Measurements from ENCODE around the gene CIAPIN1.
A peak's percentile ranks its signal among the peaks of the same experiment; 100 is the strongest.

The CIAPIN1 gene

DNA sequence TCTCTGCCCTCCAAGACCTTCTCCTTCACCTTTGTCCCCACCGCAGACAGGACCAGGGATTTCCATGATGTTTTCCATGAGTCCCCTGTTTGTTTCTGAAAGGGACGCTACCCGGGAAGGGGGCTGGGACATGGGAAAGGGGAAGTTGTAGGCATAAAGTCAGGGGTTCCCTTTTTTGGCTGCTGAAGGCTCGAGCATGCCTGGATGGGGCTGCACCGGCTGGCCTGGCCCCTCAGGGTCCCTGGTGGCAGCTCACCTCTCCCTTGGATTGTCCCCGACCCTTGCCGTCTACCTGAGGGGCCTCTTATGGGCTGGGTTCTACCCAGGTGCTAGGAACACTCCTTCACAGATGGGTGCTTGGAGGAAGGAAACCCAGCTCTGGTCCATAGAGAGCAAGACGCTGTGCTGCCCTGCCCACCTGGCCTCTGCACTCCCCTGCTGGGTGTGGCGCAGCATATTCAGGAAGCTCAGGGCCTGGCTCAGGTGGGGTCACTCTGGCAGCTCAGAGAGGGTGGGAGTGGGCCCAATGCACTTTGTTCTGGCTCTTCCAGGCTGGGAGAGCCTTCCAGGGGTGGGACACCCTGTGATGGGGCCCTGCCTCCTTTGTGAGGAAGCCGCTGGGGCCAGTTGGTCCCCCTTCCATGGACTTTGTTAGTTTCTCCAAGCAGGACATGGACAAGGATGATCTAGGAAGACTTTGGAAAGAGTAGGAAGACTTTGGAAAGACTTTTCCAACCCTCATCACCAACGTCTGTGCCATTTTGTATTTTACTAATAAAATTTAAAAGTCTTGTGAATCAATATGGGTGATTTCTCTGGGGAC is 62.7 kb downstream of the CIAPIN1 start:
- Histone ChIP-seq H3K79me2 (ENCODE audit: insufficient read depth, low read length) (no peaks in the 10 kb centered on the region), H3K27ac (ENCODE audit: low read length) (no peak overlapping the region), H3K9me3 (ENCODE audit: insufficient read depth, low read length, severe bottlenecking) (no peaks in the 10 kb centered on the region), H3K4me1 (ENCODE audit: insufficient read depth, low read length) (no peaks in the 10 kb centered on the region), H2AFZ (ENCODE audit: low read depth, low read length) (no peak overlapping the region), H4K20me1 (ENCODE audit: insufficient read depth, low read length) (no peaks in the 10 kb centered on the region), H3K4me2 (ENCODE audit: insufficient read depth, low read length) (no peak overlapping the region), H3K36me3 (ENCODE audit: insufficient read depth, low read length) (no peaks in the 10 kb centered on the region), H3K27me3 (ENCODE audit: insufficient read depth, low read length, poor library complexity) (no peaks in the 10 kb centered on the region), H3K9ac (ENCODE audit: low read depth, low read length) (no peak overlapping the region), H3K4me3 (ENCODE audit: low read depth in 1 of 2, low read length in 2 of 2) (no peak overlapping the region)
- no peak for TF ChIP-seq EZH2 (IDR thresholded peaks at IDR 0.05; ENCODE audit: borderline replicate concordance, low read depth, low read length, severe bottlenecking)
- TF ChIP-seq, protein P1, sequence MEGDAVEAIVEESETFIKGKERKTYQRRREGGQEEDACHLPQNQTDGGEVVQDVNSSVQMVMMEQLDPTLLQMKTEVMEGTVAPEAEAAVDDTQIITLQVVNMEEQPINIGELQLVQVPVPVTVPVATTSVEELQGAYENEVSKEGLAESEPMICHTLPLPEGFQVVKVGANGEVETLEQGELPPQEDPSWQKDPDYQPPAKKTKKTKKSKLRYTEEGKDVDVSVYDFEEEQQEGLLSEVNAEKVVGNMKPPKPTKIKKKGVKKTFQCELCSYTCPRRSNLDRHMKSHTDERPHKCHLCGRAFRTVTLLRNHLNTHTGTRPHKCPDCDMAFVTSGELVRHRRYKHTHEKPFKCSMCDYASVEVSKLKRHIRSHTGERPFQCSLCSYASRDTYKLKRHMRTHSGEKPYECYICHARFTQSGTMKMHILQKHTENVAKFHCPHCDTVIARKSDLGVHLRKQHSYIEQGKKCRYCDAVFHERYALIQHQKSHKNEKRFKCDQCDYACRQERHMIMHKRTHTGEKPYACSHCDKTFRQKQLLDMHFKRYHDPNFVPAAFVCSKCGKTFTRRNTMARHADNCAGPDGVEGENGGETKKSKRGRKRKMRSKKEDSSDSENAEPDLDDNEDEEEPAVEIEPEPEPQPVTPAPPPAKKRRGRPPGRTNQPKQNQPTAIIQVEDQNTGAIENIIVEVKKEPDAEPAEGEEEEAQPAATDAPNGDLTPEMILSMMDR (IDR thresholded peaks at IDR 0.05; ENCODE audit: borderline replicate concordance, extremely low read depth, low read length, poor library complexity, severe bottlenecking): no peak
- no peak for DNase-seq
- no peak for ATAC-seq (ENCODE audit: insufficient read depth, low read depth)

DNA sequence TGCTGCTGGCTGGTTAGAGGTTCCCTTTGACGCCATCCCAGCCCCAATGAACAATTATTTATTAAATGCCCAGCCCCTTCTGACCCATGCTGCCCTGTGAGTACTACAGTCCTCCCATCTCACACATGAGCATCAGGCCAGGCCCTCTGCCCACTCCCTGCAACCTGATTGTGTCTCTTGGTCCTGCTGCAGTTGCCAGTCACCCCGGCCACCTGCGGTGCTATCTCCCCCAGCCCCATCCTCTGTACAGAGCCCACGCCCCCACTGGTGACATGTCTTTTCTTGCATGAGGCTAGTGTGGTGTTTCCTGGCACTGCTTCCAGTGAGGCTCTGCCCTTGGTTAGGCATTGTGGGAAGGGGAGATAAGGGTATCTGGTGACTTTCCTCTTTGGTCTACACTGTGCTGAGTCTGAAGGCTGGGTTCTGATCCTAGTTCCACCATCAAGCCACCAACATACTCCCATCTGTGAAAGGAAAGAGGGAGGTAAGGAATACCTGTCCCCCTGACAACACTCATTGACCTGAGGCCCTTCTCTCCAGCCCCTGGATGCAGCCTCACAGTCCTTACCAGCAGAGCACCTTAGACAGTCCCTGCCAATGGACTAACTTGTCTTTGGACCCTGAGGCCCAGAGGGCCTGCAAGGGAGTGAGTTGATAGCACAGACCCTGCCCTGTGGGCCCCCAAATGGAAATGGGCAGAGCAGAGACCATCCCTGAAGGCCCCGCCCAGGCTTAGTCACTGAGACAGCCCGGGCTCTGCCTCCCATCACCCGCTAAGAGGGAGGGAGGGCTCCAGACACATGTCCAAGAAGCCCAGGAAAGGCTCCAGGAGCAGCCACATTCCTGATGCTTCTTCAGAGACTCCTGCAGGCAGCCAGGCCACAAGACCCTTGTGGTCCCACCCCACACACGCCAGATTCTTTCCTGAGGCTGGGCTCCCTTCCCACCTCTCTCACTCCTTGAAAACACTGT is 63.6 kb downstream of the CIAPIN1 start:
- DNase-seq (no peak), ATAC-seq (ENCODE audit: insufficient read depth, low read depth) (no peak)
- TF ChIP-seq, protein P1 (IDR thresholded peaks at IDR 0.05; ENCODE audit: borderline replicate concordance, extremely low read depth, low read length, poor library complexity, severe bottlenecking): no peak
- TF ChIP-seq EZH2 (IDR thresholded peaks at IDR 0.05; ENCODE audit: borderline replicate concordance, low read depth, low read length, severe bottlenecking): no peak
- H3K4me2 ChIP-seq (ENCODE audit: insufficient read depth, low read length): no peak overlapping the region
- H3K79me2 ChIP-seq (ENCODE audit: insufficient read depth, low read length): no peaks in the 10 kb centered on the region
- H4K20me1 ChIP-seq (ENCODE audit: insufficient read depth, low read length): no peaks in the 10 kb centered on the region
- H3K27ac ChIP-seq (ENCODE audit: low read length): no peak overlapping the region
- no peak overlapping the region for H3K4me3 ChIP-seq (ENCODE audit: low read depth in 1 of 2, low read length in 2 of 2)
- H3K9me3 ChIP-seq (ENCODE audit: insufficient read depth, low read length, severe bottlenecking): no peaks in the 10 kb centered on the region
- no peaks in the 10 kb centered on the region for H3K27me3 ChIP-seq (ENCODE audit: insufficient read depth, low read length, poor library complexity)
- H3K36me3 ChIP-seq (ENCODE audit: insufficient read depth, low read length): no peaks in the 10 kb centered on the region
- H2AFZ ChIP-seq (ENCODE audit: low read depth, low read length): no peak overlapping the region
- no peaks in the 10 kb centered on the region for H3K4me1 ChIP-seq (ENCODE audit: insufficient read depth, low read length)
- no peak overlapping the region for H3K9ac ChIP-seq (ENCODE audit: low read depth, low read length)

DNA sequence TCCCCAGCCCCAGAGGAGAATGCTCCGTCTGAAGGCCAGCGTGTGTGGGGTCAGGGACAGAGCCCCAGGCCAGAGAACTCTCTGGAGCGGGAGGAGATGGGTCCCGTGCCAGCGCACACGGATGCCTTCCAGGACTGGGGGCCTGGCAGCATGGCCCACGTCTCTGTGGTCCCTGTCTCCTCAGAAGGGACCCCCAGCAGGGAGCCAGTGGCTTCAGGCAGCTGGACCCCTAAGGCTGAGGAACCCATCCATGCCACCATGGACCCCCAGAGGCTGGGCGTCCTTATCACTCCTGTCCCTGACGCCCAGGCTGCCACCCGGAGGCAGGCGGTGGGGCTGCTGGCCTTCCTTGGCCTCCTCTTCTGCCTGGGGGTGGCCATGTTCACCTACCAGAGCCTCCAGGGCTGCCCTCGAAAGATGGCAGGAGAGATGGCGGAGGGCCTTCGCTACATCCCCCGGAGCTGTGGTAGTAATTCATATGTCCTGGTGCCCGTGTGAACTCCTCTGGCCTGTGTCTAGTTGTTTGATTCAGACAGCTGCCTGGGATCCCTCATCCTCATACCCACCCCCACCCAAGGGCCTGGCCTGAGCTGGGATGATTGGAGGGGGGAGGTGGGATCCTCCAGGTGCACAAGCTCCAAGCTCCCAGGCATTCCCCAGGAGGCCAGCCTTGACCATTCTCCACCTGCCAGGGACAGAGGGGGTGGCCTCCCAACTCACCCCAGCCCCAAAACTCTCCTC is 64.5 kb downstream of the CIAPIN1 start:
- H3K4me2 ChIP-seq (ENCODE audit: insufficient read depth, low read length): no peak overlapping the region
- H3K9ac ChIP-seq (ENCODE audit: low read depth, low read length): no peak overlapping the region
- H3K4me3 ChIP-seq (ENCODE audit: low read depth in 1 of 2, low read length in 2 of 2): no peak overlapping the region
- no peak overlapping the region for H2AFZ ChIP-seq (ENCODE audit: low read depth, low read length)
- no peaks in the 10 kb centered on the region for H4K20me1 ChIP-seq (ENCODE audit: insufficient read depth, low read length)
- no peaks in the 10 kb centered on the region for H3K4me1 ChIP-seq (ENCODE audit: insufficient read depth, low read length)
- TF ChIP-seq EZH2 (IDR thresholded peaks at IDR 0.05; ENCODE audit: borderline replicate concordance, low read depth, low read length, severe bottlenecking): no peak
- TF ChIP-seq, protein P1 (IDR thresholded peaks at IDR 0.05; ENCODE audit: borderline replicate concordance, extremely low read depth, low read length, poor library complexity, severe bottlenecking): peak; percentile 33
- H3K9me3 ChIP-seq (ENCODE audit: insufficient read depth, low read length, severe bottlenecking): no peaks in the 10 kb centered on the region
- no peaks in the 10 kb centered on the region for H3K27me3 ChIP-seq (ENCODE audit: insufficient read depth, low read length, poor library complexity)
- H3K79me2 ChIP-seq (ENCODE audit: insufficient read depth, low read length): no peaks in the 10 kb centered on the region
- DNase-seq: no peak
- no peak overlapping the region for H3K27ac ChIP-seq (ENCODE audit: low read length)
- H3K36me3 ChIP-seq (ENCODE audit: insufficient read depth, low read length): no peaks in the 10 kb centered on the region
- ATAC-seq (ENCODE audit: insufficient read depth, low read depth): no peak
